Astrocyte (in vitro differentiated cells and primary cell): Measurements from ENCODE around the gene CAMK2D.

Source experiments
- EZH2 ChIP-seq: IDR thresholded peaks from 2 replicates; pipeline ENCODE4 v1.6.1; 2012; ENCODE audit warnings: mild to moderate bottlenecking, low read length, inconsistent platforms; ENCODE audit not compliant: insufficient read depth
- TF ChIP-seq, protein P1 (sequence below): IDR thresholded peaks from 2 replicates; pipeline ENCODE4 v1.5.1; 2011; ENCODE audit warnings: low read depth, mild to moderate bottlenecking, inconsistent platforms, low read length, moderate library complexity; ENCODE audit not compliant: insufficient read depth

DNA sequence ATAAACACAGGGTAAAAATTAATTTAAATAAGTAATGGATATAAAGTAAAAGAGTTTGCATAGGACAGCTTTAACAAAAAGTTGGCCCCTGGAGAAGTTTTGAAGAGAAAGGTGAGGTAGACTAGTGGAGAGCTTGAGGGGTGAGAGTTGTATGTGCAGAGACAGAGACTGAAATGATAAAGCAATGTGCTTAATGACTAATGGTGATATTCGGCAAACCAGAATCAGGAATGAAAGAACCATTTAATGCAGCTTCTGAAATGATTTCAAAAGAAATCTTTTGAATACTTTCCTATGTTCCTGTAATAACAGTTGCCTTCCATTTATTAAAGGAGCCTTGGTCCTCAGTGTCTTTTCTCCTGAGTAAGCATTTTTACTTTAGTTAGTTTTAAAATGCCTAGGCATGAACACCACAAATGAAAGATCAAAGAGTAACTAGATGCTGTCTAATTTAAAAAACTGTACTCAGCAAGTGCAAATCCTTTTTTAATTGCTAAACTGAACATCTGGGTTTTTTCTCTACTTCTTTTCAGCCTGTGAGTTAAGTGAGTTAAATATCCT, 28.5 kb downstream of the CAMK2D start:
- TF ChIP-seq, protein P1, sequence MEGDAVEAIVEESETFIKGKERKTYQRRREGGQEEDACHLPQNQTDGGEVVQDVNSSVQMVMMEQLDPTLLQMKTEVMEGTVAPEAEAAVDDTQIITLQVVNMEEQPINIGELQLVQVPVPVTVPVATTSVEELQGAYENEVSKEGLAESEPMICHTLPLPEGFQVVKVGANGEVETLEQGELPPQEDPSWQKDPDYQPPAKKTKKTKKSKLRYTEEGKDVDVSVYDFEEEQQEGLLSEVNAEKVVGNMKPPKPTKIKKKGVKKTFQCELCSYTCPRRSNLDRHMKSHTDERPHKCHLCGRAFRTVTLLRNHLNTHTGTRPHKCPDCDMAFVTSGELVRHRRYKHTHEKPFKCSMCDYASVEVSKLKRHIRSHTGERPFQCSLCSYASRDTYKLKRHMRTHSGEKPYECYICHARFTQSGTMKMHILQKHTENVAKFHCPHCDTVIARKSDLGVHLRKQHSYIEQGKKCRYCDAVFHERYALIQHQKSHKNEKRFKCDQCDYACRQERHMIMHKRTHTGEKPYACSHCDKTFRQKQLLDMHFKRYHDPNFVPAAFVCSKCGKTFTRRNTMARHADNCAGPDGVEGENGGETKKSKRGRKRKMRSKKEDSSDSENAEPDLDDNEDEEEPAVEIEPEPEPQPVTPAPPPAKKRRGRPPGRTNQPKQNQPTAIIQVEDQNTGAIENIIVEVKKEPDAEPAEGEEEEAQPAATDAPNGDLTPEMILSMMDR, result no peak
- TF ChIP-seq EZH2, result no peak
